Cardiac atrium fibroblast (primary cell): ENCODE results near the gene CBLB. TPM values are rescaled to one million over a fixed set of nuclear protein-coding genes. Genes with fewer than 3 reads are reported as not detected.

Experiments
- total RNA-seq: library from RNA; depleted of rRNA; stranded (reverse); fragments of >200 nt; gene quantifications from 2 replicates; pipeline ENCODE4 v1.2.3, GENCODE V29; 2015

Gene CBLB
- 22.8 and 24.2 TPM in 2 replicates for total RNA-seq

DNA sequence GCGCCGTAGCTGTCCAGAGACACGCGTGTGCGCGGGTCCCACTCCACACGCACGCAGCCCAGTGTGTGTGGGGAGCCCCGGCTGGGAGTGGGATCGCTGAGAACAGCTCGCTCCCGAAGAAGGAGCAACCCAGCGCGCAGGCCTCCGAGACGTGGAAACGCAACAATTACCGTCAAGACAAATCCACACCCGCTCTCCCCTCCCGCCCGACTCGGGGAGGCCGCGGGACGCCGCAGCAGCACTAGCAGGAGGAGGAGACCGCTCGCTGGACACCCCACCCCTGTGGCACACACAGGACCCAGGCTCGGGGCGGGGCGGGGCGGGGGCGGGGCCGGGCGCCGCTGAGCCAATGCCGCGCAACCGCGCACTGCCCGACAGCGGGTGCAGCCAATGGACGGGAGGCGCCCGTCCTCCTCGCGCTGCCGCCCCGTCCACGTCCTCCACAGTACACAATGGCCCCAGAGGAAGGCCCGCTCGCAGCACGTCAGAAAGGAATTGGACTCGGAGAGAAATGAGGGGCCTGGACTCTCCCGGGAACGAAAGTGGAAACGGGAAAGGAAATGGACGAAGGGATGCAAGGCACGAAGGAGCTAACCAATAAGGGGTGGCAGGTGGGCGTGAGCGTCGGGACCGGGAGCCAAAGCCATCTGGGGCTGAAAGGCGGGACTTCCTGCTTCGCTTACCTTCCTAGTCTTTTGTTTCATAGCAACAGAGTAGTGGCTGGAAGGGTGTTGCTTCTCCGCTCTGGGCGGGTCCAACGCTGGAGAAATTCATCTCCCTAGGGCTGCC lies at the start of gene CBLB:
Gene CBLB, minus strand, starts transcription at position 271 of the 789 bp plus-strand sequence. CDS start 1,435 bp downstream, outside the sequence.

